ENCODE results near the gene STH. TPM values are rescaled to one million over a fixed set of nuclear protein-coding genes. Genes with fewer than 3 reads are reported as not detected.

Gene STH
- total RNA-seq, 1 donor from 2014 or later: not detected

- Histone ChIP-seq H3K27ac (ENCODE audit: low read depth, low read length) (no peak overlapping the region), H3K4me1 (ENCODE audit: control insufficient read depth in 3 of 3, insufficient read depth in 3 of 3, low read length in 3 of 3) (peaks cover 7 to 31% (median 18%) of the 10 kb centered on the region in 3 donors), H3K4me3 (ENCODE audit: low read length in 3 of 3) (no peak overlapping the region), H3K9ac (ENCODE audit: low read depth in 1 of 3, low read length in 3 of 3) (no peak overlapping the region), H3K9me3 (ENCODE audit: control insufficient read depth in 3 of 3, low read length in 3 of 3) (no peaks in the 10 kb centered on the region), H3K36me3 (ENCODE audit: control insufficient read depth in 3 of 3, insufficient read depth in 3 of 3, low read length in 3 of 3) (peaks cover 8 to 15% (median 11%) of the 10 kb centered on the region in 3 donors), H3K27me3 (ENCODE audit: control insufficient read depth in 3 of 3, insufficient read depth in 3 of 3, low read length in 3 of 3) (no peaks in the 10 kb centered on the region)
Observed at GRCh38 chr17:45965812-45966211, 33.2 kb upstream of the STH start.

- H3K4me1 ChIP-seq (ENCODE audit: control insufficient read depth in 3 of 3, insufficient read depth in 3 of 3, low read length in 3 of 3): peaks cover 7 to 31% (median 18%) of the 10 kb centered on the region in 3 donors
- no peaks in the 10 kb centered on the region for H3K9me3 ChIP-seq (ENCODE audit: control insufficient read depth in 3 of 3, low read length in 3 of 3)
- H3K9ac ChIP-seq (ENCODE audit: low read depth in 1 of 3, low read length in 3 of 3): no peak overlapping the region
- no peaks in the 10 kb centered on the region for H3K27me3 ChIP-seq (ENCODE audit: control insufficient read depth in 3 of 3, insufficient read depth in 3 of 3, low read length in 3 of 3)
- peaks cover 8 to 15% (median 12%) of the 10 kb centered on the region in 3 donors for H3K36me3 ChIP-seq (ENCODE audit: control insufficient read depth in 3 of 3, insufficient read depth in 3 of 3, low read length in 3 of 3)
- H3K4me3 ChIP-seq (ENCODE audit: low read length in 3 of 3): no peak overlapping the region
- no peak overlapping the region for H3K27ac ChIP-seq (ENCODE audit: low read depth, low read length)
Observed at GRCh38 chr17:45966606-45967280, 32.3 kb upstream of the STH start.

GRCh38 chr17:45967378-45967777 lies 31.7 kb upstream of the STH start:
- Histone ChIP-seq H3K4me3 (ENCODE audit: low read length in 3 of 3) (no peak overlapping the region), H3K27me3 (ENCODE audit: control insufficient read depth in 3 of 3, insufficient read depth in 3 of 3, low read length in 3 of 3) (no peaks in the 10 kb centered on the region), H3K9me3 (ENCODE audit: control insufficient read depth in 3 of 3, low read length in 3 of 3) (no peaks in the 10 kb centered on the region), H3K27ac (ENCODE audit: low read depth, low read length) (no peak overlapping the region), H3K36me3 (ENCODE audit: control insufficient read depth in 3 of 3, insufficient read depth in 3 of 3, low read length in 3 of 3) (peaks cover 8 to 22% (median 11%) of the 10 kb centered on the region in 3 donors), H3K4me1 (ENCODE audit: control insufficient read depth in 3 of 3, insufficient read depth in 3 of 3, low read length in 3 of 3) (peaks cover 7 to 31% (median 18%) of the 10 kb centered on the region in 3 donors), H3K9ac (ENCODE audit: low read depth in 1 of 3, low read length in 3 of 3) (no peak overlapping the region)

- H3K4me1 ChIP-seq (ENCODE audit: control insufficient read depth in 3 of 3, insufficient read depth in 3 of 3, low read length in 3 of 3): peaks cover 16 to 40% (median 29%) of the 10 kb centered on the region in 3 donors
- H3K9ac ChIP-seq (ENCODE audit: low read depth in 1 of 3, low read length in 3 of 3): no peak overlapping the region
- H3K27me3 ChIP-seq (ENCODE audit: control insufficient read depth in 3 of 3, insufficient read depth in 3 of 3, low read length in 3 of 3): no peaks in the 10 kb centered on the region
- H3K27ac ChIP-seq (ENCODE audit: low read depth, low read length): no peak overlapping the region
- peaks cover 3 to 17% (median 5%) of the 10 kb centered on the region in 3 donors for H3K36me3 ChIP-seq (ENCODE audit: control insufficient read depth in 3 of 3, insufficient read depth in 3 of 3, low read length in 3 of 3)
- H3K9me3 ChIP-seq (ENCODE audit: control insufficient read depth in 3 of 3, low read length in 3 of 3): no peaks in the 10 kb centered on the region
- no peak overlapping the region for H3K4me3 ChIP-seq (ENCODE audit: low read length in 3 of 3)
Observed at GRCh38 chr17:45968732-45969131, 30.3 kb upstream of the STH start.

GRCh38 chr17:45969726-45970125 lies 29.3 kb upstream of the STH start:
- Histone ChIP-seq H3K27ac (ENCODE audit: low read depth, low read length) (no peak overlapping the region), H3K9ac (ENCODE audit: low read depth in 1 of 3, low read length in 3 of 3) (no peak overlapping the region), H3K27me3 (ENCODE audit: control insufficient read depth in 3 of 3, insufficient read depth in 3 of 3, low read length in 3 of 3) (no peaks in the 10 kb centered on the region), H3K4me3 (ENCODE audit: low read length in 3 of 3) (no peak overlapping the region), H3K4me1 (ENCODE audit: control insufficient read depth in 3 of 3, insufficient read depth in 3 of 3, low read length in 3 of 3) (peaks cover 26 to 47% (median 39%) of the 10 kb centered on the region in 3 donors), H3K9me3 (ENCODE audit: control insufficient read depth in 3 of 3, low read length in 3 of 3) (no peaks in the 10 kb centered on the region), H3K36me3 (ENCODE audit: control insufficient read depth in 3 of 3, insufficient read depth in 3 of 3, low read length in 3 of 3) (peaks cover 3 to 17% (median 5%) of the 10 kb centered on the region in 3 donors)

GRCh38 chr17:45970659-45971058 lies 28.4 kb upstream of the STH start:
- Histone ChIP-seq H3K4me1 (ENCODE audit: control insufficient read depth in 3 of 3, insufficient read depth in 3 of 3, low read length in 3 of 3) (peaks cover 33 to 51% (median 46%) of the 10 kb centered on the region in 3 donors), H3K36me3 (ENCODE audit: control insufficient read depth in 3 of 3, insufficient read depth in 3 of 3, low read length in 3 of 3) (peaks cover 5 to 17% (median 5%) of the 10 kb centered on the region in 3 donors)

GRCh38 chr17:45971698-45972141 lies 27.3 kb upstream of the STH start:
- H3K4me3 ChIP-seq (ENCODE audit: low read length in 3 of 3): no peak overlapping the region
- no peak overlapping the region for H3K27ac ChIP-seq (ENCODE audit: low read depth, low read length)
- H3K27me3 ChIP-seq (ENCODE audit: control insufficient read depth in 3 of 3, insufficient read depth in 3 of 3, low read length in 3 of 3): no peaks in the 10 kb centered on the region
- H3K9me3 ChIP-seq (ENCODE audit: control insufficient read depth in 3 of 3, low read length in 3 of 3): no peaks in the 10 kb centered on the region
- peaks cover 37 to 53% (median 51%) of the 10 kb centered on the region in 3 donors for H3K4me1 ChIP-seq (ENCODE audit: control insufficient read depth in 3 of 3, insufficient read depth in 3 of 3, low read length in 3 of 3)
- H3K36me3 ChIP-seq (ENCODE audit: control insufficient read depth in 3 of 3, insufficient read depth in 3 of 3, low read length in 3 of 3): peaks cover 5 to 17% (median 5%) of the 10 kb centered on the region in 3 donors
- H3K9ac ChIP-seq (ENCODE audit: low read depth in 1 of 3, low read length in 3 of 3): no peak overlapping the region

More at GRCh38 chr17:45970659-45971058, 28.4 kb upstream of the STH start:
- Histone ChIP-seq H3K4me3 (ENCODE audit: low read length in 3 of 3) (no peak overlapping the region), H3K9me3 (ENCODE audit: control insufficient read depth in 3 of 3, low read length in 3 of 3) (no peaks in the 10 kb centered on the region), H3K27ac (ENCODE audit: low read depth, low read length) (no peak overlapping the region), H3K9ac (ENCODE audit: low read depth in 1 of 3, low read length in 3 of 3) (no peak overlapping the region), H3K27me3 (ENCODE audit: control insufficient read depth in 3 of 3, insufficient read depth in 3 of 3, low read length in 3 of 3) (no peaks in the 10 kb centered on the region)

GRCh38 chr17:45972531-45972930 lies 26.5 kb upstream of the STH start:
- Histone ChIP-seq H3K36me3 (ENCODE audit: control insufficient read depth in 3 of 3, insufficient read depth in 3 of 3, low read length in 3 of 3) (peaks cover 5 to 17% (median 5%) of the 10 kb centered on the region in 3 donors), H3K4me1 (ENCODE audit: control insufficient read depth in 3 of 3, insufficient read depth in 3 of 3, low read length in 3 of 3) (peaks cover 44 to 54% (median 52%) of the 10 kb centered on the region in 3 donors), H3K4me3 (ENCODE audit: low read length in 3 of 3) (no peak overlapping the region), H3K27me3 (ENCODE audit: control insufficient read depth in 3 of 3, insufficient read depth in 3 of 3, low read length in 3 of 3) (no peaks in the 10 kb centered on the region), H3K9me3 (ENCODE audit: control insufficient read depth in 3 of 3, low read length in 3 of 3) (no peaks in the 10 kb centered on the region), H3K9ac (ENCODE audit: low read depth in 1 of 3, low read length in 3 of 3) (no peak overlapping the region), H3K27ac (ENCODE audit: low read depth, low read length) (no peak overlapping the region)

- no peaks in the 10 kb centered on the region for H3K9me3 ChIP-seq (ENCODE audit: control insufficient read depth in 3 of 3, low read length in 3 of 3)
- peaks cover 5 to 17% (median 5%) of the 10 kb centered on the region in 3 donors for H3K36me3 ChIP-seq (ENCODE audit: control insufficient read depth in 3 of 3, insufficient read depth in 3 of 3, low read length in 3 of 3)
- H3K4me3 ChIP-seq (ENCODE audit: low read length in 3 of 3): no peak overlapping the region
- H3K9ac ChIP-seq (ENCODE audit: low read depth in 1 of 3, low read length in 3 of 3): peak overlapping the region in 2 of 3 donors; percentile 33 to 57
- peak overlapping the region; percentile 11 for H3K27ac ChIP-seq (ENCODE audit: low read depth, low read length)
- H3K4me1 ChIP-seq (ENCODE audit: control insufficient read depth in 3 of 3, insufficient read depth in 3 of 3, low read length in 3 of 3): peaks cover 50 to 56% (median 55%) of the 10 kb centered on the region in 3 donors
- no peaks in the 10 kb centered on the region for H3K27me3 ChIP-seq (ENCODE audit: control insufficient read depth in 3 of 3, insufficient read depth in 3 of 3, low read length in 3 of 3)
Observed at GRCh38 chr17:45973099-45973780, 25.8 kb upstream of the STH start.
